ENCODE data around the gene GRIK4. TPM values are rescaled to one million over a fixed set of nuclear protein-coding genes. Genes with fewer than 3 reads are reported as not detected.

GRIK4 gene
- total and polyA plus RNA-seq, 11 donors: 0.04 to 0.45 (median 0.12) TPM; not detected in 6

GRCh38 chr11:120918257-120918656, 406.7 kb downstream of the GRIK4 start:
- no peak for DNase-seq
- no peaks in the 10 kb centered on the region for H3K4me1 ChIP-seq
- TF ChIP-seq CTCF (IDR thresholded peaks at IDR 0.05) (no peak), POLR2A (IDR thresholded peaks at IDR 0.05) (no peak)
- H3K36me3 ChIP-seq: no peaks in the 10 kb centered on the region
- peaks cover 0 to 34% (median 0%) of the 10 kb centered on the region in 9 donors for H3K27me3 ChIP-seq
- no peak for ATAC-seq
- no peak overlapping the region for H3K27ac ChIP-seq
- WGBS, 4 donors: 61 to 70% (median 64%) methylated on average over 3 of the region's 3 CpGs
- no peak overlapping the region for H3K4me3 ChIP-seq
- intact Hi-C loops (cut with DNase I): no loop called here
- no peaks in the 10 kb centered on the region for H3K9me3 ChIP-seq

GRCh38 chr11:120919045-120919444, 407.5 kb downstream of the GRIK4 start:
- Histone ChIP-seq H3K27me3 (peaks cover 0 to 33% (median 0%) of the 10 kb centered on the region in 9 donors), H3K27ac (no peak overlapping the region), H3K4me1 (no peaks in the 10 kb centered on the region), H3K36me3 (no peaks in the 10 kb centered on the region), H3K4me3 (no peak overlapping the region), H3K9me3 (no peaks in the 10 kb centered on the region)
- TF ChIP-seq CTCF (IDR thresholded peaks at IDR 0.05): no peak
- no peak for TF ChIP-seq POLR2A (IDR thresholded peaks at IDR 0.05)
- intact Hi-C loops (cut with DNase I): no loop called here
- DNase-seq (no peak), ATAC-seq (no peak)
- 55 to 62% (median 58%) methylated on average over 7 of the region's 7 CpGs for WGBS, 4 donors

GRCh38 chr11:120919566-120919965, 408.0 kb downstream of the GRIK4 start:
- intact Hi-C loops (cut with DNase I): no loop called here

GRCh38 chr11:120923866-120924508, 412.4 kb downstream of the GRIK4 start:
- no peak for ATAC-seq
- H3K9me3 ChIP-seq: no peaks in the 10 kb centered on the region
- WGBS, 4 donors: 77 to 82% (median 81%) methylated on average over 8 to 9 of the region's 9 CpGs
- H3K27me3 ChIP-seq: no peaks in the 10 kb centered on the region
- H3K36me3 ChIP-seq: no peaks in the 10 kb centered on the region
- no peak for DNase-seq
- intact Hi-C loops (cut with DNase I): loop anchor here in 1 of 10 donors (10.0 kb wide), 1 partner anchor 249 kb away; no protein-coding TSS in a partner anchor
- no peak overlapping the region for H3K4me3 ChIP-seq
- H3K27ac ChIP-seq: no peak overlapping the region
- no peaks in the 10 kb centered on the region for H3K4me1 ChIP-seq
- TF ChIP-seq POLR2A (IDR thresholded peaks at IDR 0.05) (no peak), CTCF (IDR thresholded peaks at IDR 0.05) (no peak)

More at GRCh38 chr11:120919566-120919965, 408.0 kb downstream of the GRIK4 start:
- Histone ChIP-seq H3K4me3 (no peak overlapping the region), H3K4me1 (no peaks in the 10 kb centered on the region), H3K27me3 (peaks cover 0 to 33% (median 0%) of the 10 kb centered on the region in 9 donors), H3K27ac (no peak overlapping the region), H3K9me3 (no peaks in the 10 kb centered on the region), H3K36me3 (no peaks in the 10 kb centered on the region)
- TF ChIP-seq CTCF (IDR thresholded peaks at IDR 0.05) (no peak), POLR2A (IDR thresholded peaks at IDR 0.05) (no peak)
- no peak for ATAC-seq
- DNase-seq: no peak
- WGBS, 4 donors: 58 to 66% (median 61%) methylated on average over 5 of the region's 5 CpGs
